Measurements from ENCODE around the gene MRPL27. TPM values are rescaled to one million over a fixed set of nuclear protein-coding genes. Genes with fewer than 3 reads are reported as not detected.

Gene MRPL27
- total and polyA plus RNA-seq, 8 donors: 52.5 to 60.1 (median 54.9) TPM

- intact Hi-C loops (cut with DNase I): no loop called here
- peaks cover 0 to 36% of the 10 kb centered on the region in 2 donors for H3K36me3 ChIP-seq
- peak; percentile 85 for ATAC-seq
- TF ChIP-seq CTCF (IDR thresholded peaks at IDR 0.05): no peak
- peaks cover 14 to 38% of the 10 kb centered on the region in 2 donors for H3K4me1 ChIP-seq
- H3K27ac ChIP-seq: peak overlapping the region; percentile 71 to 89
- peak overlapping the region; percentile 87 to 88 for H3K4me3 ChIP-seq
- no peaks in the 10 kb centered on the region for H3K9me3 ChIP-seq
- no peaks in the 10 kb centered on the region for H3K27me3 ChIP-seq
- DNase-seq: peak; percentile 16 to 75 (median 42)
These were observed 23.5 kb upstream of the MRPL27 start for GRCh38 chr17:50396261-50397110.

- ATAC-seq: no peak
- TF ChIP-seq CTCF (IDR thresholded peaks at IDR 0.05): no peak
- intact Hi-C loops (cut with DNase I): no loop called here
- Histone ChIP-seq H3K36me3 (peaks cover 0 to 53% of the 10 kb centered on the region in 2 donors), H3K4me1 (peaks cover 14 to 38% of the 10 kb centered on the region in 2 donors), H3K4me3 (peak overlapping the region in 1 of 2 donors; percentile 87), H3K27ac (no peak overlapping the region), H3K27me3 (no peaks in the 10 kb centered on the region), H3K9me3 (no peaks in the 10 kb centered on the region)
- DNase-seq: no peak
These were observed 21.7 kb upstream of the MRPL27 start for GRCh38 chr17:50394711-50395110.

GRCh38 chr17:50393700-50394099, 20.7 kb upstream of the MRPL27 start:
- Histone ChIP-seq H3K4me1 (peaks cover 14 to 38% of the 10 kb centered on the region in 2 donors), H3K27ac (no peak overlapping the region), H3K27me3 (no peaks in the 10 kb centered on the region), H3K4me3 (no peak overlapping the region), H3K36me3 (peaks cover 0 to 63% of the 10 kb centered on the region in 2 donors), H3K9me3 (no peaks in the 10 kb centered on the region)
- intact Hi-C loops (cut with DNase I): no loop called here
- no peak for TF ChIP-seq CTCF (IDR thresholded peaks at IDR 0.05)
- ATAC-seq (no peak), DNase-seq (no peak)

GRCh38 chr17:50392621-50393020, 19.6 kb upstream of the MRPL27 start:
- ATAC-seq: no peak
- Histone ChIP-seq H3K27ac (no peak overlapping the region), H3K27me3 (no peaks in the 10 kb centered on the region), H3K4me1 (peaks cover 14 to 33% of the 10 kb centered on the region in 2 donors), H3K36me3 (peaks cover 0 to 74% of the 10 kb centered on the region in 2 donors), H3K4me3 (no peak overlapping the region), H3K9me3 (no peaks in the 10 kb centered on the region)
- TF ChIP-seq CTCF (IDR thresholded peaks at IDR 0.05): no peak
- intact Hi-C loops (cut with DNase I): no loop called here
- DNase-seq: no peak

GRCh38 chr17:50389534-50389933, 16.6 kb upstream of the MRPL27 start:
- H3K27ac ChIP-seq: no peak overlapping the region
- no peaks in the 10 kb centered on the region for H3K27me3 ChIP-seq
- TF ChIP-seq CTCF (IDR thresholded peaks at IDR 0.05): no peak
- ATAC-seq (no peak), DNase-seq (no peak)
- no peaks in the 10 kb centered on the region for H3K9me3 ChIP-seq
- H3K36me3 ChIP-seq: peaks cover 0 to 100% of the 10 kb centered on the region in 2 donors
- H3K4me3 ChIP-seq: no peak overlapping the region
- intact Hi-C loops (cut with DNase I): no loop called here
- H3K4me1 ChIP-seq: peaks cover 0 to 10% of the 10 kb centered on the region in 2 donors
